Measurements from ENCODE around the gene FDX2.
"Not testable (repeated sequence)": the region's sequence is repeated elsewhere in the genome, so short reads cannot be mapped to it uniquely, and the experiment has no call there.

Gene FDX2

DNA sequence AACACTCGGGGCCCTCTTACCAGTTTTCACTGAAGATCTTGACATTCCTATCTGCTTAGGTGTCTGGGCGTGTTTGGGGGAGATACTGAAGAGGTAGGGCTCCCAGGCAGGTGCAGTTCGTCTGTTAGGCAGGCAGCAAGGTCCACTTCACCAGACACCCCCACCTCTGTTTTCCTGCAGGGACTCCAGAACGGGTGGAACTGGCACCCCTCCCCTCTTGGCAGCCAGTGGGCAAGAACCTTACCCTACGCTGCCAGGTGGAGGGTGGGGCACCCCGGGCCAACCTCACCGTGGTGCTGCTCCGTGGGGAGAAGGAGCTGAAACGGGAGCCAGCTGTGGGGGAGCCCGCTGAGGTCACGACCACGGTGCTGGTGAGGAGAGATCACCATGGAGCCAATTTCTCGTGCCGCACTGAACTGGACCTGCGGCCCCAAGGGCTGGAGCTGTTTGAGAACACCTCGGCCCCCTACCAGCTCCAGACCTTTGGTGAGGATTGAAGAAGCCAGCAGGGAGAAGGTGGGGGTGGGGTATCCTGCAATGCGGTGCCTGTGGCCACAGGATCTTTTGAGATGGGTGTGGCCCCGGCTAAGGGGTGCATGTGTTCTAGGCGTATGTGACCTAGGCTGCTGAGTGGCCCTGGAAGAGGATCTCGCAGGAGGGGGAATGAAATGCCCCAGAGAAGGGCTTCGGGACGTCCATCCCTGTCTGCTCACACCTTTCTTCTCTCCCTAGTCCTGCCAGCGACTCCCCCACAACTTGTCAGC lies 32.3 kb downstream of the FDX2 start:
- DNase-seq: no peak

DNA sequence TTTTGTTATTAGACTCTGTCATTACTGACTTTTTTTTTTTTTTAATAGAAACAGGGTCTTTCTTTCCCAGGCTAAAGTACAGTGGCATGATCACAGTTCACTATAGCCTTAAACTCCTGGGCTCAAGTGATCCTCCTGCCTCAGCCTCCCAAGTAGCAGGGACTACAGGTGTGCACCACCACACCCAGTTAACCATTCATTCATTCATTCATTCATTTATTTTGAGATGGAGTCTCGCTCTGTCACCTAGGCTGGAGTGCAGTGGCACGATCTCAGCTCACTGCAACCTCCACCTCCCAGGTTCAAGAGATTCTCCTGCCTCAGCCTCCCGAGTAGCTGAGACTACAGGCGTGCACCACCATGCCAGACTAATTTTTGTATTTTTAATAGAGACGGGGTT lies 33.8 kb downstream of the FDX2 start:
- DNase-seq: not testable (repeated sequence)

DNA sequence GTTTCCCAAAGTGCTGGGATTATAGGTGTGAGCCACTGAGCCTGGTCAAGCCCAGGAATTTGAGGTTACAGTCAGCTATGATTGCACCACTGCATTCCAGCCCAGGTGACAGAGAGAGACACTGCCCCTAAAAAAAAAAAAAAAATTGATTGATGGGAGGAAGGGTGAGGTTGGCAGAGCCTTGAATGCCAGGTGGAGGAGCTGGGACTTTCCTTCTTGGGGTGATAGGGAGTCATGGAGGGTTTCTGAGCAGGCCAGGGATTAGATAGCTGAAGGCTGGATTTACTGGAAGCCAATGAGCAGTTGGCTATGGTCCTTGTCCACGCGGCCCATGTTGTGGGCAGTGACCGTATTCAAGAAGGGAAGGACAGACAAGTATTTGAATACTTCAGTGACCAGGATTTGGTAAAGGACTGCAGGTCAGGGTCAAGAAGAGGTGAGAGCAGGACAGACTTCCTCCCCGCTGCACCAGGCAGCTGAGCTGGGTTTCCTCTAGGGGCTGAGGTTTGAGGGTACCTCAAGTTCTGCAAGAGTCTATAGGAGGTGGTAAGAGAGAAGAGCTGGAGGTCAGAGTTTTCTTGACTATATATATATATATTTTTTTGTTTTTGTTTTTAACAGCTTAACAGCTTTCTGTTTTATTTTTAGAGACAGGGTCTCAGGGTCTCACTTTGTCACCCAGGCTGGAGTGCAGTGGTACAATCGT lies 35.9 kb downstream of the FDX2 start:
- DNase-seq: no peak

DNA sequence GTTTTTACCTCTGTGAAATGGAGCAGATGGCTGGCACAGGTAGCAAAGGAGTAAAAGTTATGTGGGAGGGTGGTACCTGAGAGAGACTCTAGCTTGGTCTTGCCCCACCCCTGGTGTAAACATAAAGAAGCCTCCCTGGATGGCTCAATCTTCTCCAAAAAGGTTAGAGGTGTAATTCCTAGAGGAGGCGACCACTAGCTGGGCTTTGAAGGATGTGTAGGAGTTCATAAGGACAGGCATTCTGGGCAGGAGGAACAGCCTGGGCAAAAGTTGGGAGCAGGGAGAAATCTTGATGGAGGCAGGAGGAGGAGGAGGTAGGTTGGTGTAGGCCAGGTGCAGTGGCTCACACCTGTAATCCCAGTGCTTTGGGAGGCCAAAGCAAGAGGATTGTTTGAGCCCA lies 36.9 kb downstream of the FDX2 start:
- no peak for DNase-seq

DNA sequence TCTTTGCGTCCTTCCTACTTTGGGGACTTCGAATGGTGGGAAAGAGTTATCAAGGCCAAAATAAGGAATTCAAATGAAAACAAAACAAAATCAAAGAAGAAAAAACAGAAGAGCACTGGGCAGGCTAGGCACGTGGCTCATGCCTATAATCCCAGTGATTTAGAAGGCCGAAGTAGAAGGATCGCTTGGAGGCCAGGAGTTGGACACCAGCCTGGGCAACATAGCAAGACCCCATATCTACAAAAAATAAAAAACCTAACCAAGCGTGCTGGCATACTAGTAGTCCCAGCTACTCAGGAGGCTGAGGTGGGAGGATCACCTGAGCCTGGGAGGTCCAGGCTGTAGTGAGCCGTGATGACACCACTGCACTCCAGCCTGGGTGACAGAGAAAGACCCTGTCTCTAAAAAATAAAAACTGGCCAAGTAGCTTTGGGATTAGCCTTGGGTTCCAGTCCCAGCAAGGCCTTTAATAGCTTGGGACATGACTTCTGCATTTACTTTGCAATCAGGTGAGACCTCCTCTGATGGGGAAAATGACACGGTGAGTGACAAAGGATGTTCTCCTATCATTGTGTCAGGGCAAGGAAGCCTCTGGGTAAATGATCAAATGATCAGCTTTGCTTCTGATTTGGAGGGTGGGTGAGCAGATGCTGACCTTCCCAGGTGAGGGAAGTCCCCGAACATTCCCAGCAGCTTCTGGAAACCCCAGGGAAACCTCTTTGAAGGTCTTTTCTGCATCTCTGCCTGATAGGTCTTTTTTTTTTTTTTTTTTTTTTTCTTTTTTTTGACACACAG lies 37.8 kb downstream of the FDX2 start:
- no peak for DNase-seq

DNA sequence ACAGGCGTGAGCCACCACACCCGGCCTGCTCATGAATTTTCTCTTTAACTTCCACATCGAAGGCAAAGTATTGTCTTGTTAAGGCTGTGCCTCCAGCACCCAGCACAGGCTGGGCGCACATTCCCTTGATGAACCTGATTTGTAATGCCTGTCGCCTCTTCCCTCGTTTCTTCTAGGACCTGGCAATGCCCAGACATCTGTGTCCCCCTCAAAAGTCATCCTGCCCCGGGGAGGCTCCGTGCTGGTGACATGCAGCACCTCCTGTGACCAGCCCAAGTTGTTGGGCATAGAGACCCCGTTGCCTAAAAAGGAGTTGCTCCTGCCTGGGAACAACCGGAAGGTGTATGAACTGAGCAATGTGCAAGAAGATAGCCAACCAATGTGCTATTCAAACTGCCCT lies 41.2 kb downstream of the FDX2 start:
- DNase-seq: no peak

DNA sequence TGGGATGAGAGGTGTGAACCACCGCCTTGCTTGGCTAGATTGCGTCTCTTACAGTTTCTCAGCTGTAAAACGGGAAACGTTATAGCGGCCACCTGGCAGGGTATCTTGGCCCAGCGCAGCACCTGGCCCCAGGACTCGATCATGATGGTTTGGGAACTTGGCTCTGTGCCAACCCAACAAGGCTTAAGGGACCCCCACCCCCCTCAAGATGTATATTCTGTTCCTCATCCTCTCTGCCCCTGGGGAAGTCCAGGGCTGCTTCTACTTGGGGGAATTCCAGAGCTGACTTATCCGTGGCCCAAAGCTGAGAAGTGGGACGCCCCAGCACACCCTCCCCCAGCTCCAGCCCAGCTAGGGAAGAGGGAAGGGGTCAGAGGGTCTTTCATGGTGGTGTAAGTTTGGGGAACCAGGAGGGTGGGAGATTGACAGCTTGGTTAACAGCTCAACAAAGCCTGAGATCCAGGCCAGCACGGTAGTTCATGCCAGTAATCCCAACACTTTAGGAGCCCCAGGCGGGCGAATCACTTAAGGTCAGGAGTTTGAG lies 44.2 kb downstream of the FDX2 start:
- peak in 1 of 2 experiments; percentile 58 for DNase-seq

DNA sequence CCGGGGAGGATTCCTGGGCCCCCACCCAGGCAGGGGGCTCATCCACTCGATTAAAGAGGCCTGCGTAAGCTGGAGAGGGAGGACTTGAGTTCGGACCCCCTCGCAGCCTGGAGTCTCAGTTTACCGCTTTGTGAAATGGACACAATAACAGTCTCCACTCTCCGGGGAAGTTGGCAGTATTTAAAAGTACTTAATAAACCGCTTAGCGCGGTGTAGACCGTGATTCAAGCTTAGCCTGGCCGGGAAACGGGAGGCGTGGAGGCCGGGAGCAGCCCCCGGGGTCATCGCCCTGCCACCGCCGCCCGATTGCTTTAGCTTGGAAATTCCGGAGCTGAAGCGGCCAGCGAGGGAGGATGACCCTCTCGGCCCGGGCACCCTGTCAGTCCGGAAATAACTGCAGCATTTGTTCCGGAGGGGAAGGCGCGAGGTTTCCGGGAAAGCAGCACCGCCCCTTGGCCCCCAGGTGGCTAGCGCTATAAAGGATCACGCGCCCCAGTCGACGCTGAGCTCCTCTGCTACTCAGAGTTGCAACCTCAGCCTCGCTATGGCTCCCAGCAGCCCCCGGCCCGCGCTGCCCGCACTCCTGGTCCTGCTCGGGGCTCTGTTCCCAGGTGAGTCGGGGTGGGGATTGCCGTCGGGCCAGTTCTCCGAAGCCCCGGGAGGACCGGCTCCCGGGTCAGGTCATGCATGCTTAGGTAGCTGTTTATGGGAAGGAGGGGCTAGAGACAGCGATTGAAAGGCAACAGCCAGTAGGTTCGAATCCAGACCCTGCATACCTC lies 45.0 kb downstream of the FDX2 start, which contains the start of gene ICAM1:
Gene ICAM1 (plus strand): TSS at position 505 of the 779 bp plus-strand sequence. CDS start 40 bp downstream, at position 545.
- DNase-seq: peak; percentile 86 to 89

DNA sequence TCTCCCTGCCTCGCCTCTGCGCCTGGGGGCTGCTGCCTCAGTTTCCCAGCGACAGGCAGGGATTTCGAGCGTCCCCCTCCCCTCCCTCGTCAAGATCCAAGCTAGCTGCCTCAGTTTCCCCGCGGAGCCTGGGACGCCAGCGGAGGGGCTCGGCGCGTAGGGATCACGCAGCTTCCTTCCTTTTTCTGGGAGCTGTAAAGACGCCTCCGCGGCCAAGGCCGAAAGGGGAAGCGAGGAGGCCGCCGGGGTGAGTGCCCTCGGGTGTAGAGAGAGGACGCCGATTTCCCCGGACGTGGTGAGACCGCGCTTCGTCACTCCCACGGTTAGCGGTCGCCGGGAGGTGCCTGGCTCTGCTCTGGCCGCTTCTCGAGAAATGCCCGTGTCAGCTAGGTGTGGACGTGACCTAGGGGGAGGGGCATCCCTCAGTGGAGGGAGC lies 45.6 kb downstream of the FDX2 start:
- peak; percentile 86 to 90 for DNase-seq

DNA sequence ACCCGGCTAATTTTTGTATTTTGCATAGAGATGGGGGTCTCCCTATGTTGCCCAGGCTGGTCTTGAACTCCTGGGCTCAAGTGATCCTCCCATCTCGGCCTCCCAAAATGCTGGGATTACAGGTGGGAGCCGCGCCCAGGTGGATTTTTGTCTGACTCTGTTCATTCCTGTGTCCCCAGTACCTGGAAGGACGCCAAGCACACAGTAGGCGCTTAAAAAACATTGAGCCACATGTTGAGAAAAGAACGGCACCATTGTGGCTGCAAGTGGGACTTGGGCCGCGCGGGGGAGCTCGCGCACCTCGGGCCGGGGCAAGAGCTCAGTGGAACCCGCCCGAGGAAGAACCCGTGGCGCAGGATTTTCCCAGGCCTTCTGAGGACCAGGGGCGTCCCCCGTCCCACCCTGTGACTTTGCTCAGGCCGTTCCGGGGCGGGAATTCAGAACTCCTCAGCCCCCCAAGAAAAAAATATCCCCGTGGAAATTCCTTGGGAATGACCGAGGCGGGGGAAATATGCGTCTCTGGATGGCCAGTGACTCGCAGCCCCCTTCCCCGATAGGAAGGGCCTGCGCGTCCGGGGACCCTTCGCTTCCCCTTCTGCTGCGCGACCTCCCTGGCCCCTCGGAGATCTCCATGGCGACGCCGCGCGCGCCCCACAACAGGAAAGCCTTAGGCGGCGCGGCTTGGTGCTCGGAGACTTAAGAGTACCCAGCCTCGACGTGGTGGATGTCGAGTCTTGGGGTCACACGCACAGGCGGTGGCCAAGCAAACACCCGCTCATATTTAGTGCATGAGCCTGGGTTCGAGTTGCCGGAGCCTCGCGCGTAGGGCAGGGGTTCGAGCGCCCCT lies 46.3 kb downstream of the FDX2 start:
- DNase-seq: peak; percentile 95 to 96

DNA sequence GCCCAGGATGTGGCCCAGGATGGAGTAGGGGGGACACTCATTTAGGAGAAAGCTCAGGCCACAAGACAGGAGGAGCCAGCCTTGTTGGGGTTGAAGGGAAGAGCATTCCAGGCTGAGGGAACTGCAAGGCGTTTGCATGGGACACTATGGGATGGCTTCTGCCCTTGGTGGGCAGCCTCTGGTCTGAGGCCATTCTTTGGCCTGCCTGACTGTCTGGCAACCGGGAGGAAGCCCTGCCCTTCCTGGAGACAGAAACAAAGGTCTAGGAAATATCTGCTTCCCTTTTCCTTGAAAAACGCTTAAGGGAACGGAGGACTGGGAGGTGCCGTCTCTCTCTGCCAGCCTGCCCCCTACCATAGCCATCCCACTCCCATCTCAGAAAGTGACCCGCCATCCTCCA lies 47.7 kb downstream of the FDX2 start:
- no peak for DNase-seq

DNA sequence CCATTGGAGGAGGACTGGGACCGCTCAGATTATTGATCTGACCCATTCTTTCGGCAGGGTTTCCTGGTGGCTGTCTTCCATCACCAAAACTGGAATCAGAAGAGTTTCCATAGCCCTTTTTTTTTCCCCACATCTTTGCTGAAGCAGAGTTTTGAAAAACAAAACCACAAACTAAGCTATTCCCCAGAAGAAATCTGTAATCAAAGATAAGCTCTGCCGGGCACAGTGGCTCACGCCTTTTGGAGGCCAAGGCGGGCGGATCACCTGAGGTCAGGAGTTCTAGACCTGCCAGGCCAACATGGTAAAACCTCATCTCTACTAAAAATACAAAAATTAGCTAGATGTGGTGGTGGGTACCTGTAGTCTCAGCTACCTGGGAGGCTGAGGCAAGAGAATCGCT lies 49.1 kb downstream of the FDX2 start:
- DNase-seq: no peak

DNA sequence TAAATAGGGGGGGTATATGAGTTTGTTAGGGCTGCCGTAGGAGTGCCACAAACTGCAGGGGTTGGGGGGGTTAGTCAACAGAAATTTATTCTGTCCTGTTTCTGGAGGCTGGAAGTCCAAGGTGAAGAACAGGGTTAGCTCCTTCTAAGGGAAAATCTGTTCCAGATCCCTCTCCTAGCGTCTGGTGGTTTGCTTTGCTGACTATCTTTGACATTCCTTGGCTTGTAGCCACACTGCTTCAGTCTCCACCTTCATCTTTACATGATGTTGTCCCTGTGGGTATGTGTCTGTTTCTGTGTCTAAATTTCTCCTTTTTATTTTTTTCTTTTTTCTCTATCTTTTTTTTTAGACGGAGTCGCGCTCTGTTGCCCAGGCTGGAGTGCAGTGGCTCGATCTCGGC lies 53.0 kb downstream of the FDX2 start:
- DNase-seq: no peak

DNA sequence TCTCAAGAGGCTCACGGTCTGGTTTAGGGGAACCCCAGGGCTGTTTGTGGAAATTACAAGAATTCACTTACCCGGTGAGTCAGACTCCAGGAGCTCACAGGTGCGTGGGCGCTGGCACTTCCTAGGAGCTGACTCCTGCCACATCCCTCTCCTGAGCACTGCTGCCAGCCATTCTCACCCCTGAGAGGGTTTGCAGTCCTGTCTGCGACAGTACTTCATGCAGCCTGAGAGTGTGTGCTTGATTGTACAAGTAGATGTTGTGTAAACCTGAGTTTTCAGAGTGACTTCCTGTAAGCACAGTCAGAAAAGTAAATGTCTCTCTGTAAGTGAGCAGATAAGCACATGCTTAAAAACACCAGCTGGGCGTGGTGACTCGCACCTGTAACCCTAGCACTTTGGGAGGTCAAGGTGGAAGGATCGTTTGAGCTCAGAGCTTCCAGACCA lies 55.7 kb downstream of the FDX2 start:
- DNase-seq: peak; percentile 81 to 84

All from activated T-cell treated with anti-CD3 and anti-CD28 coated beads, Interleukin-2, amount 50 U/mL, for 48 hours (primary cell).